ENCODE results near the gene EWSR1. TPM values are rescaled to one million over a fixed set of nuclear protein-coding genes. Genes with fewer than 3 reads are reported as not detected.

EWSR1 gene
- polyA plus RNA-seq, 1 donor from 2014 or later: 277 TPM

DNA sequence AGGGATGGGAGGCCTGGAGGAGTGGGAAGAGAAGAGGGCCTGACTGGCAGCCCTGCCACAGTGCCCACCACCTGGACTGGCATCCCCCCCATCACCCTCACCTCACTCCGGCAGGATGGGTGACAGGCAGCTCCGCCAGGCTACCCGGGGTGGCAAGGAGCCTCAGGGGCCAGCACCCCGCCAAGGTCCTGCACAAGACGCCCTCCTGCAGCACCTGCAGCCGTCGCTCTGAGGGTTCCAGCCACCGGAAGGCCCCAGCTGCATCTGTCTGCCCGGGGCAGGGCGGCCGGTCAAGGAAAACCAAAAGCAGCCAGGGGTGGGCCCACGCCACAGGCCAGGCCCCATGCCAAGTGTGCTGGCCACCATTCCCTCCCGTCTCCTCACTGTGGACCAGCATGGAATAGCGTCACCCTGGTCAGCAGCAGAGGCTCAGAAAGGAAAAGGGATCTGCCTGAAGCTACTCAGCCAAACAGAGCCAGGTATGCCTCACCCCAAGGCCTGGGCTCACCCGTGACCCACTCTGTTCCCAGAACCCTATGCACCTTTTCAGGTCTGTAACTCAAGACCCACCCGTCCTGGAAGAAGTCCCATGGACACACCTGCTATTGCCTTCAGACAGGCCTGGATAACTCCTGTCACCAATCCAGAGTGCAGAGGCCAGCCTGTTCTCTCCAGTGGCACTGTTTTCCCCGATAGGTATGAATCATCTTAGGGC is 7.3 kb upstream of the EWSR1 start:
- Histone ChIP-seq H3K79me2 (replicated peaks; ENCODE audit: insufficient read depth, low read length) (no peaks in the 10 kb centered on the region), H3K9me2 (ENCODE audit: insufficient read depth, low read length) (no peaks in the 10 kb centered on the region), H2AFZ (ENCODE audit: low read depth, low read length) (no peak overlapping the region), H3K36me3 (ENCODE audit: insufficient read depth, low read length) (no peaks in the 10 kb centered on the region), H3K9ac (ENCODE audit: low read length) (no peak overlapping the region), H3K27ac (ENCODE audit: low read length) (no peak overlapping the region), H3K9me3 (ENCODE audit: low read length) (no peaks in the 10 kb centered on the region), H3K4me3 (ENCODE audit: low read length) (no peak overlapping the region), H3K27me3 (ENCODE audit: insufficient read depth, low read depth, low read length) (no peaks in the 10 kb centered on the region), H4K20me1 (ENCODE audit: insufficient read depth) (no peaks in the 10 kb centered on the region), H3F3A (ENCODE audit: insufficient read depth, low read length, poor library complexity, severe bottlenecking) (no peaks in the 10 kb centered on the region), H3K4me2 (ENCODE audit: low read length) (no peak overlapping the region)
- TF ChIP-seq EP300 (conservative IDR thresholded peaks at IDR 0.05; ENCODE audit: poor library complexity, severe bottlenecking): no peak
- no peak for TF ChIP-seq CTCF (IDR thresholded peaks at IDR 0.05; ENCODE audit: poor library complexity, severe bottlenecking)
- no peak for TF ChIP-seq MXI1 (conservative IDR thresholded peaks at IDR 0.05; ENCODE audit: poor library complexity, severe bottlenecking)
- TF ChIP-seq SMC3 (conservative IDR thresholded peaks at IDR 0.05; ENCODE audit: poor library complexity): no peak
- no peak for TF ChIP-seq TAF1 (IDR thresholded peaks at IDR 0.05; ENCODE audit: low read depth)
- no peak for TF ChIP-seq POLR2AphosphoS5 (IDR thresholded peaks at IDR 0.05)
- TF ChIP-seq RAD21 (conservative IDR thresholded peaks at IDR 0.05): no peak
- TF ChIP-seq EZH2 (IDR thresholded peaks at IDR 0.05; ENCODE audit: borderline replicate concordance, insufficient read depth, low read length, poor library complexity, severe bottlenecking): no peak
- TF ChIP-seq, protein P1, sequence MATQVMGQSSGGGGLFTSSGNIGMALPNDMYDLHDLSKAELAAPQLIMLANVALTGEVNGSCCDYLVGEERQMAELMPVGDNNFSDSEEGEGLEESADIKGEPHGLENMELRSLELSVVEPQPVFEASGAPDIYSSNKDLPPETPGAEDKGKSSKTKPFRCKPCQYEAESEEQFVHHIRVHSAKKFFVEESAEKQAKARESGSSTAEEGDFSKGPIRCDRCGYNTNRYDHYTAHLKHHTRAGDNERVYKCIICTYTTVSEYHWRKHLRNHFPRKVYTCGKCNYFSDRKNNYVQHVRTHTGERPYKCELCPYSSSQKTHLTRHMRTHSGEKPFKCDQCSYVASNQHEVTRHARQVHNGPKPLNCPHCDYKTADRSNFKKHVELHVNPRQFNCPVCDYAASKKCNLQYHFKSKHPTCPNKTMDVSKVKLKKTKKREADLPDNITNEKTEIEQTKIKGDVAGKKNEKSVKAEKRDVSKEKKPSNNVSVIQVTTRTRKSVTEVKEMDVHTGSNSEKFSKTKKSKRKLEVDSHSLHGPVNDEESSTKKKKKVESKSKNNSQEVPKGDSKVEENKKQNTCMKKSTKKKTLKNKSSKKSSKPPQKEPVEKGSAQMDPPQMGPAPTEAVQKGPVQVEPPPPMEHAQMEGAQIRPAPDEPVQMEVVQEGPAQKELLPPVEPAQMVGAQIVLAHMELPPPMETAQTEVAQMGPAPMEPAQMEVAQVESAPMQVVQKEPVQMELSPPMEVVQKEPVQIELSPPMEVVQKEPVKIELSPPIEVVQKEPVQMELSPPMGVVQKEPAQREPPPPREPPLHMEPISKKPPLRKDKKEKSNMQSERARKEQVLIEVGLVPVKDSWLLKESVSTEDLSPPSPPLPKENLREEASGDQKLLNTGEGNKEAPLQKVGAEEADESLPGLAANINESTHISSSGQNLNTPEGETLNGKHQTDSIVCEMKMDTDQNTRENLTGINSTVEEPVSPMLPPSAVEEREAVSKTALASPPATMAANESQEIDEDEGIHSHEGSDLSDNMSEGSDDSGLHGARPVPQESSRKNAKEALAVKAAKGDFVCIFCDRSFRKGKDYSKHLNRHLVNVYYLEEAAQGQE (IDR thresholded peaks at IDR 0.05; ENCODE audit: borderline replicate concordance): no peak

DNA sequence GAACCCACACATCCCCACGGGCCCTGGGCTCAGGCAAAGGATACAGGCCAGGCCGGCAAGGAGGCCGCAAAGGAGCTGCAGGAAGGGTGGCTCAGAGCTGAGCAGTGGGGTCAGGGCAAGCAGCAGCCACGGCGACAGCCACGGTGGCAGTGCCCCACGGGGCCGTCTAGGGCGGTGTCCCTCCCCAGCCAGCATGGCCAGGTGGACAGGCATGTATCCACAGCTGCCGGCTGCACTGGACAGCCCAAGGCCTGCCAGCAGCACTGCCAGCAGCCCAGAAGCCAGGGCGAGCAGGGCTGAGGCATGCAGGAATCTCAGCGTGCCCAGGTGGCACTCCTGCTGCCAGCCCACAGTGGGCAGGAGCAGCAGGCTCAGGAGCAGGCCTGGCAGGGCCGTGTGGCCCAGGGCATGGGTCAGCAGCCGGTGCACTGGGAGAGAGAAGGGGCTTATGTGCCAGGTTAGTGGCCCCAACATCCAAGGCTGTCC is 4.2 kb upstream of the EWSR1 start:
- no peak for TF ChIP-seq POLR2AphosphoS5 (IDR thresholded peaks at IDR 0.05)
- Histone ChIP-seq H3K79me2 (replicated peaks; ENCODE audit: insufficient read depth, low read length) (peaks cover 24% of the 10 kb centered on the region), H3K9me3 (ENCODE audit: low read length) (no peaks in the 10 kb centered on the region), H3K27ac (ENCODE audit: low read length) (no peak overlapping the region), H2AFZ (ENCODE audit: low read depth, low read length) (no peak overlapping the region), H3K9ac (ENCODE audit: low read length) (no peak overlapping the region), H3K36me3 (ENCODE audit: insufficient read depth, low read length) (no peaks in the 10 kb centered on the region), H3F3A (ENCODE audit: insufficient read depth, low read length, poor library complexity, severe bottlenecking) (no peaks in the 10 kb centered on the region), H3K9me2 (ENCODE audit: insufficient read depth, low read length) (no peaks in the 10 kb centered on the region), H4K20me1 (ENCODE audit: insufficient read depth) (no peaks in the 10 kb centered on the region), H3K27me3 (ENCODE audit: insufficient read depth, low read depth, low read length) (no peaks in the 10 kb centered on the region), H3K4me3 (ENCODE audit: low read length) (no peak overlapping the region), H3K4me2 (ENCODE audit: low read length) (no peak overlapping the region)

Measured in neural cell (in vitro differentiated cells).